MM.1S (cell line): ENCODE measurements around the gene SLC12A2.

Source experiments
- DNase-seq: peaks from one replicate; pipeline ENCODE4 v3.0.0-alpha.2; 2015
- H2AFZ ChIP-seq: fragments of 300-600 bp; sonication (generic); 2 replicates; pipeline ENCODE4 v1.6.0; 2016; ENCODE audit warnings: antibody characterized with exemption, low read length
- H3F3A ChIP-seq: fragments of 300-600 bp; sonication (generic); 2 replicates; pipeline ENCODE4 v1.6.1; 2016; ENCODE audit warnings: mild to moderate bottlenecking, antibody characterized with exemption, low read length, moderate library complexity, mixed read lengths; ENCODE audit not compliant: insufficient read depth
- H3K27ac ChIP-seq: fragments of 300-600 bp; sonication (generic); 2 replicates; pipeline ENCODE4 v1.5.1; 2016; ENCODE audit warnings: mild to moderate bottlenecking, low read length
- H3K27me3 ChIP-seq: fragments of 300-600 bp; sonication (generic); replicated peaks from 2 replicates; pipeline ENCODE4 v1.6.0; 2016; ENCODE audit warnings: low read length; ENCODE audit not compliant: insufficient read depth
- H3K36me3 ChIP-seq: fragments of 300-600 bp; sonication (generic); replicated peaks from 2 replicates; pipeline ENCODE4 v1.6.1; 2016; ENCODE audit warnings: mild to moderate bottlenecking, low read length, mixed read lengths; ENCODE audit not compliant: insufficient read depth
- H3K4me1 ChIP-seq: fragments of 300-600 bp; sonication (generic); 2 replicates; pipeline ENCODE4 v1.6.1; 2016; ENCODE audit warnings: low read length, mixed read lengths
- H3K4me2 ChIP-seq: fragments of 300-600 bp; sonication (generic); 2 replicates; pipeline ENCODE4 v1.6.0; 2016; ENCODE audit warnings: low read depth, low read length
- H3K4me3 ChIP-seq: fragments of 300-600 bp; sonication (generic); 2 replicates; pipeline ENCODE4 v1.5.1; 2016; ENCODE audit warnings: low read length, mixed read lengths
- H3K79me2 ChIP-seq: fragments of 300-600 bp; sonication (generic); 2 replicates; pipeline ENCODE4 v1.6.1; 2016; ENCODE audit warnings: mixed run types, low read length, mixed read lengths
- H3K9ac ChIP-seq: fragments of 300-600 bp; sonication (generic); 2 replicates; pipeline ENCODE4 v1.6.1; 2016; ENCODE audit warnings: low read length, mixed read lengths
- H3K9me2 ChIP-seq: fragments of 300-600 bp; sonication (generic); replicated peaks from 2 replicates; pipeline ENCODE4 v1.6.1; 2016; ENCODE audit warnings: mild to moderate bottlenecking, low read length, mixed read lengths; ENCODE audit not compliant: insufficient read depth
- H3K9me3 ChIP-seq: fragments of 300-600 bp; sonication (generic); replicated peaks from 2 replicates; pipeline ENCODE4 v1.6.1; 2016; ENCODE audit warnings: mild to moderate bottlenecking, low read length, mixed read lengths; ENCODE audit not compliant: insufficient read depth
- H4K20me1 ChIP-seq: fragments of 300-600 bp; sonication (generic); 2 replicates; pipeline ENCODE4 v1.6.1; 2016; ENCODE audit warnings: mild to moderate bottlenecking, low read length, moderate library complexity, mixed read lengths; ENCODE audit not compliant: insufficient read depth
- CTCF ChIP-seq: fragments of 300-600 bp; sonication (generic); IDR thresholded peaks from 2 replicates; pipeline ENCODE4 v1.5.1; 2016; ENCODE audit warnings: antibody characterized with exemption, low read length, mixed read lengths
- EZH2 ChIP-seq: fragments of 300-600 bp; sonication (generic); optimal IDR thresholded peaks from 2 replicates; pipeline ENCODE3; 2017; ENCODE audit warnings: low read depth, mild to moderate bottlenecking, antibody characterized with exemption, low read length, mixed read lengths
- EZH2phosphoT487 ChIP-seq: fragments of 300-600 bp; sonication (generic); IDR thresholded peaks from 2 replicates; pipeline ENCODE4 v1.6.1; 2018; ENCODE audit warnings: antibody characterized with exemption, low read length

Gene SLC12A2

GRCh38 chr5:128154943-128155342, 71.4 kb downstream of the SLC12A2 start:
- Histone ChIP-seq H3K4me2 (no peak overlapping the region), H3K36me3 (peaks cover 3% of the 10 kb centered on the region; the same call in 1 of the 2 replicates)
- TF ChIP-seq CTCF = no peak
- no peak for TF ChIP-seq EZH2
- no peak for TF ChIP-seq EZH2phosphoT487

GRCh38 chr5:128155776-128156175, 72.2 kb downstream of the SLC12A2 start:
- Histone ChIP-seq H3K9me3 (no peaks in the 10 kb centered on the region), H3K79me2 (no peaks in the 10 kb centered on the region), H3K36me3 (peaks cover 3% of the 10 kb centered on the region; the same call in 1 of the 2 replicates), H3K4me2 (no peak overlapping the region), H3F3A (no peaks in the 10 kb centered on the region), H3K9me2 (no peaks in the 10 kb centered on the region), H3K4me3 (no peak overlapping the region), H3K9ac (no peak overlapping the region), H3K4me1 (no peaks in the 10 kb centered on the region), H4K20me1 (no peaks in the 10 kb centered on the region), H3K27me3 (no peaks in the 10 kb centered on the region), H3K27ac (no peak overlapping the region), H2AFZ (no peak overlapping the region)
- TF ChIP-seq EZH2phosphoT487 (no peak), CTCF (no peak), EZH2 (no peak)
- DNase-seq = no peak

More at GRCh38 chr5:128154943-128155342, 71.4 kb downstream of the SLC12A2 start:
- Histone ChIP-seq H3F3A (no peaks in the 10 kb centered on the region), H2AFZ (no peak overlapping the region), H3K9me3 (no peaks in the 10 kb centered on the region), H3K9ac (no peak overlapping the region), H3K4me1 (no peaks in the 10 kb centered on the region), H3K27ac (no peak overlapping the region), H3K9me2 (no peaks in the 10 kb centered on the region), H3K27me3 (no peaks in the 10 kb centered on the region), H4K20me1 (no peaks in the 10 kb centered on the region), H3K4me3 (no peak overlapping the region), H3K79me2 (no peaks in the 10 kb centered on the region)
- DNase-seq = no peak

- Histone ChIP-seq H3K9ac (no peak overlapping the region), H3K79me2 (no peaks in the 10 kb centered on the region), H3F3A (no peaks in the 10 kb centered on the region), H3K9me3 (no peaks in the 10 kb centered on the region), H4K20me1 (no peaks in the 10 kb centered on the region), H2AFZ (no peak overlapping the region), H3K27me3 (no peaks in the 10 kb centered on the region), H3K4me3 (no peak overlapping the region), H3K36me3 (peaks cover 2% of the 10 kb centered on the region; the same call in 1 of the 2 replicates), H3K4me1 (no peaks in the 10 kb centered on the region), H3K4me2 (no peak overlapping the region), H3K9me2 (no peaks in the 10 kb centered on the region), H3K27ac (no peak overlapping the region)
- TF ChIP-seq EZH2phosphoT487 (no peak), EZH2 (no peak), CTCF (no peak)
- no peak for DNase-seq
These were observed 73.0 kb downstream of the SLC12A2 start for GRCh38 chr5:128156521-128156920.
